ENCODE results near the gene TBX10.

DNA sequence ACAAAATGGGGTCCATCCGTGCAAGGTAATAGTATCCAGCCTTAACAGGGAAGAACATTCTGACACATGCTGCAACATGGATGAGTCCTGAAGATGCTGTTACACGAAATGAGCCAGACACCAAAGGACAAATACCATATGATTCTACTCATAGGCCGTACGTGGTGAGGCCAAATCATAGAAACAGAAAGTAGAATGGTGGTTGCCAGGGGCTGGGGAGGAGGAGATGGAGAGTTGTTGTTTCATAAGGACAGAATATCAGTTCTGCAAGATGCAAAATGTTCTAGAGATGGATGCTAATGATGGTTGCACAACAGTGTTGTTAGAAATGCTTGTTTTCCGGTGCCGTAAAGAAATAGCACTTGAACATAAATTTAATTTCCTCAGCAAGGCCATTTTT is 2.6 kb downstream of the TBX10 start:
- TF ChIP-seq, protein P1, sequence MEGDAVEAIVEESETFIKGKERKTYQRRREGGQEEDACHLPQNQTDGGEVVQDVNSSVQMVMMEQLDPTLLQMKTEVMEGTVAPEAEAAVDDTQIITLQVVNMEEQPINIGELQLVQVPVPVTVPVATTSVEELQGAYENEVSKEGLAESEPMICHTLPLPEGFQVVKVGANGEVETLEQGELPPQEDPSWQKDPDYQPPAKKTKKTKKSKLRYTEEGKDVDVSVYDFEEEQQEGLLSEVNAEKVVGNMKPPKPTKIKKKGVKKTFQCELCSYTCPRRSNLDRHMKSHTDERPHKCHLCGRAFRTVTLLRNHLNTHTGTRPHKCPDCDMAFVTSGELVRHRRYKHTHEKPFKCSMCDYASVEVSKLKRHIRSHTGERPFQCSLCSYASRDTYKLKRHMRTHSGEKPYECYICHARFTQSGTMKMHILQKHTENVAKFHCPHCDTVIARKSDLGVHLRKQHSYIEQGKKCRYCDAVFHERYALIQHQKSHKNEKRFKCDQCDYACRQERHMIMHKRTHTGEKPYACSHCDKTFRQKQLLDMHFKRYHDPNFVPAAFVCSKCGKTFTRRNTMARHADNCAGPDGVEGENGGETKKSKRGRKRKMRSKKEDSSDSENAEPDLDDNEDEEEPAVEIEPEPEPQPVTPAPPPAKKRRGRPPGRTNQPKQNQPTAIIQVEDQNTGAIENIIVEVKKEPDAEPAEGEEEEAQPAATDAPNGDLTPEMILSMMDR (IDR thresholded peaks at IDR 0.05; ENCODE audit: low read depth, low read length, missing input control): no peak
- TF ChIP-seq, protein P2, sequence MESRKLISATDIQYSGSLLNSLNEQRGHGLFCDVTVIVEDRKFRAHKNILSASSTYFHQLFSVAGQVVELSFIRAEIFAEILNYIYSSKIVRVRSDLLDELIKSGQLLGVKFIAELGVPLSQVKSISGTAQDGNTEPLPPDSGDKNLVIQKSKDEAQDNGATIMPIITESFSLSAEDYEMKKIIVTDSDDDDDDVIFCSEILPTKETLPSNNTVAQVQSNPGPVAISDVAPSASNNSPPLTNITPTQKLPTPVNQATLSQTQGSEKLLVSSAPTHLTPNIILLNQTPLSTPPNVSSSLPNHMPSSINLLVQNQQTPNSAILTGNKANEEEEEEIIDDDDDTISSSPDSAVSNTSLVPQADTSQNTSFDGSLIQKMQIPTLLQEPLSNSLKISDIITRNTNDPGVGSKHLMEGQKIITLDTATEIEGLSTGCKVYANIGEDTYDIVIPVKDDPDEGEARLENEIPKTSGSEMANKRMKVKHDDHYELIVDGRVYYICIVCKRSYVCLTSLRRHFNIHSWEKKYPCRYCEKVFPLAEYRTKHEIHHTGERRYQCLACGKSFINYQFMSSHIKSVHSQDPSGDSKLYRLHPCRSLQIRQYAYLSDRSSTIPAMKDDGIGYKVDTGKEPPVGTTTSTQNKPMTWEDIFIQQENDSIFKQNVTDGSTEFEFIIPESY (IDR thresholded peaks at IDR 0.05): no peak
- TF ChIP-seq, protein P3, sequence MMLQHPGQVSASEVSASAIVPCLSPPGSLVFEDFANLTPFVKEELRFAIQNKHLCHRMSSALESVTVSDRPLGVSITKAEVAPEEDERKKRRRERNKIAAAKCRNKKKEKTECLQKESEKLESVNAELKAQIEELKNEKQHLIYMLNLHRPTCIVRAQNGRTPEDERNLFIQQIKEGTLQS (IDR thresholded peaks at IDR 0.05): no peak
- TF ChIP-seq TAF1 (conservative IDR thresholded peaks at IDR 0.05): no peak
- TF ChIP-seq JUND (IDR thresholded peaks at IDR 0.05): no peak
- TF ChIP-seq SP1 (IDR thresholded peaks at IDR 0.05): no peak
- TF ChIP-seq, protein P4, sequence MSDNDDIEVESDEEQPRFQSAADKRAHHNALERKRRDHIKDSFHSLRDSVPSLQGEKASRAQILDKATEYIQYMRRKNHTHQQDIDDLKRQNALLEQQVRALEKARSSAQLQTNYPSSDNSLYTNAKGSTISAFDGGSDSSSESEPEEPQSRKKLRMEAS (IDR thresholded peaks at IDR 0.05): no peak
- no peak for TF ChIP-seq EGR1 (IDR thresholded peaks at IDR 0.05; ENCODE audit: low read depth in 2 of 2)
- TF ChIP-seq HNF4A (conservative IDR thresholded peaks at IDR 0.05): no peak
- TF ChIP-seq, protein P5, sequence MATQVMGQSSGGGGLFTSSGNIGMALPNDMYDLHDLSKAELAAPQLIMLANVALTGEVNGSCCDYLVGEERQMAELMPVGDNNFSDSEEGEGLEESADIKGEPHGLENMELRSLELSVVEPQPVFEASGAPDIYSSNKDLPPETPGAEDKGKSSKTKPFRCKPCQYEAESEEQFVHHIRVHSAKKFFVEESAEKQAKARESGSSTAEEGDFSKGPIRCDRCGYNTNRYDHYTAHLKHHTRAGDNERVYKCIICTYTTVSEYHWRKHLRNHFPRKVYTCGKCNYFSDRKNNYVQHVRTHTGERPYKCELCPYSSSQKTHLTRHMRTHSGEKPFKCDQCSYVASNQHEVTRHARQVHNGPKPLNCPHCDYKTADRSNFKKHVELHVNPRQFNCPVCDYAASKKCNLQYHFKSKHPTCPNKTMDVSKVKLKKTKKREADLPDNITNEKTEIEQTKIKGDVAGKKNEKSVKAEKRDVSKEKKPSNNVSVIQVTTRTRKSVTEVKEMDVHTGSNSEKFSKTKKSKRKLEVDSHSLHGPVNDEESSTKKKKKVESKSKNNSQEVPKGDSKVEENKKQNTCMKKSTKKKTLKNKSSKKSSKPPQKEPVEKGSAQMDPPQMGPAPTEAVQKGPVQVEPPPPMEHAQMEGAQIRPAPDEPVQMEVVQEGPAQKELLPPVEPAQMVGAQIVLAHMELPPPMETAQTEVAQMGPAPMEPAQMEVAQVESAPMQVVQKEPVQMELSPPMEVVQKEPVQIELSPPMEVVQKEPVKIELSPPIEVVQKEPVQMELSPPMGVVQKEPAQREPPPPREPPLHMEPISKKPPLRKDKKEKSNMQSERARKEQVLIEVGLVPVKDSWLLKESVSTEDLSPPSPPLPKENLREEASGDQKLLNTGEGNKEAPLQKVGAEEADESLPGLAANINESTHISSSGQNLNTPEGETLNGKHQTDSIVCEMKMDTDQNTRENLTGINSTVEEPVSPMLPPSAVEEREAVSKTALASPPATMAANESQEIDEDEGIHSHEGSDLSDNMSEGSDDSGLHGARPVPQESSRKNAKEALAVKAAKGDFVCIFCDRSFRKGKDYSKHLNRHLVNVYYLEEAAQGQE (IDR thresholded peaks at IDR 0.05): no peak
- no peak for TF ChIP-seq RAD21 (IDR thresholded peaks at IDR 0.05)
- no peak for TF ChIP-seq RXRA (IDR thresholded peaks at IDR 0.05)
- no peak for TF ChIP-seq HNF4G (IDR thresholded peaks at IDR 0.05)
